HPDE6-E6E7 (cell line): ENCODE measurements around the gene UNKL.

Experiments
- DNase-seq: peaks from one replicate; pipeline ENCODE4 v3.0.0; 2011; ENCODE audit warnings: missing footprints; ENCODE audit errors: extremely low spot score

Gene UNKL

GRCh38 chr16:1430759-1431496 lies 16.4 kb upstream of the UNKL start, which contains the start of gene PERCC1:
Gene PERCC1 (plus strand): TSS chr16:1431078. CDS start chr16:1432594, 1,516 bp downstream.
- no peak for DNase-seq

- no peak for DNase-seq
Observed at GRCh38 chr16:1430214-1430758, 15.8 kb upstream of the UNKL start.

GRCh38 chr16:1429631-1430030 lies 15.1 kb upstream of the UNKL start:
- DNase-seq: no peak

- no peak for DNase-seq
Observed at GRCh38 chr16:1429012-1429411, 14.5 kb upstream of the UNKL start.

- DNase-seq: no peak
Observed at GRCh38 chr16:1428511-1428910, 14.0 kb upstream of the UNKL start.

GRCh38 chr16:1427473-1428461 lies 13.3 kb upstream of the UNKL start:
- DNase-seq: no peak

GRCh38 chr16:1426734-1427471 lies 12.4 kb upstream of the UNKL start:
- no peak for DNase-seq

- no peak for DNase-seq
Observed at GRCh38 chr16:1425616-1426370, 11.3 kb upstream of the UNKL start.

- DNase-seq: no peak
Observed at GRCh38 chr16:1424028-1424427, 9.5 kb upstream of the UNKL start.

GRCh38 chr16:1422076-1422475 lies 7.6 kb upstream of the UNKL start:
- DNase-seq: no peak

- DNase-seq: no peak
Observed at GRCh38 chr16:1420111-1420539, 5.6 kb upstream of the UNKL start.

- peak; percentile 17 for DNase-seq
Observed at GRCh38 chr16:1416521-1416941, 2.0 kb upstream of the UNKL start.

- peak; percentile 31 for DNase-seq
Observed at GRCh38 chr16:1413684-1414531, 596 bp downstream of the UNKL start.

- DNase-seq: no peak
Observed at GRCh38 chr16:1412847-1413246, 1.7 kb downstream of the UNKL start.

GRCh38 chr16:1408171-1408837 lies 6.2 kb downstream of the UNKL start:
- peak; percentile 78 for DNase-seq

- no peak for DNase-seq
Observed at GRCh38 chr16:1407753-1408152, 6.8 kb downstream of the UNKL start.

GRCh38 chr16:1403733-1404132 lies 10.8 kb downstream of the UNKL start:
- no peak for DNase-seq

GRCh38 chr16:1403036-1403435 lies 11.5 kb downstream of the UNKL start:
- no peak for DNase-seq

GRCh38 chr16:1401758-1402154 lies 12.7 kb downstream of the UNKL start:
- DNase-seq: no peak
